GM21576 (cell line): ENCODE measurements around the gene AVP.
"Not testable (repeated sequence)": the region's sequence is repeated elsewhere in the genome, so short reads cannot be mapped to it uniquely, and the experiment has no call there.

ENCODE experiments used
- ATAC-seq: cut with Tn5 transposase; IDR thresholded peaks from one replicate; pipeline ENCODE4 v1.9.1; 2021; ENCODE audit warnings: mild to moderate bottlenecking, moderate library complexity; ENCODE audit not compliant: unreplicated experiment

The AVP gene

GRCh38 chr20:3084986-3085360 lies 449 bp upstream of the AVP start:
- ATAC-seq: no peak

- ATAC-seq: no peak
Measured at GRCh38 chr20:3082955-3083952, 1.3 kb downstream of the AVP start.

- ATAC-seq: no peak
Measured at GRCh38 chr20:3082306-3082951, 2.1 kb downstream of the AVP start.

DNA sequence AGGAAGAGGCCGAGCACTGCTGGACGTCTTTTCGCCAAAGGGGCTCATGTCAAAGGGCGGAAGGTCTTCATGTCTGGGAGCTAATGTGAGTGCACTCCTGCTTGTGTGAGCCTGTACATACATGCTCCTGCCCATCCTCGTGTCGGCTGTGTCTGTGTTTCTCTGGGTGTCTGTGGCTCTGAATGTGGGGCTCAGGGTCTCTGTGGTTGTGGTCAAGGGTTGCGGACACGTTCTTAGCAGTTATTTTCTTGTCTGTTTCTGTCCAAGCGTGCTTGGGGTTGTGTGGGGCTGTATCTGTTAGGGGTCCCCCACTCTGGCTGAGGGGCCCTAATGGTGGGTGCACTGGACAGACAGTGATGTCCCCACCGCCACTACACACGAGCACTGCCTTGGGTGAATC lies 2.9 kb downstream of the AVP start:
- no peak for ATAC-seq

- ATAC-seq: no peak
Measured at GRCh38 chr20:3080939-3081388, 3.6 kb downstream of the AVP start.

DNA sequence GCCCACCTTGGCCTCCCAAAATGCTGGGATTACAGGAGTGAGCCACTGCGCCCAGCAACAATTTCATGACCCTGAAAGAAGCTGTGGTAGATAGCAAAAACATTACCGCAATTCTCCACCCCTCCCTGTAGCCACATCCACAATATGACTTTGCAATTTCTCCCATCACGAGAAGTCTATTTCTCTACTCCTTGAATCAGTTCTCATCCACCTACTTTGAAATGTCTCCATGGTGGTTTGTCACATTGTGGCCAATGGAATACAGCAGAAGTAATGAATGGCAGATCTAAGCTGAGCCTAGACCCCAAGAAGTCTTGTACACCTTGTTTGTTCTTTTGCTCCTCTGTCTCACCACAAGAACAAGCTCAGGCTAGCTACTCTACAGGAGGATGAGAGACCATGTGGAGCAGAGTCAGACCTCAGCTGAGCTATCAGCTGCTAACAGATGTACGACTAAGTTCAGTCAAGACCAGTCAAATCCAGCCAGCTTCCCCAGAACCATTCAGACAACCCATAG lies 6.8 kb downstream of the AVP start:
- no peak for ATAC-seq

- ATAC-seq: not testable (repeated sequence)
Measured at GRCh38 chr20:3075315-3075714, 9.2 kb downstream of the AVP start.

DNA sequence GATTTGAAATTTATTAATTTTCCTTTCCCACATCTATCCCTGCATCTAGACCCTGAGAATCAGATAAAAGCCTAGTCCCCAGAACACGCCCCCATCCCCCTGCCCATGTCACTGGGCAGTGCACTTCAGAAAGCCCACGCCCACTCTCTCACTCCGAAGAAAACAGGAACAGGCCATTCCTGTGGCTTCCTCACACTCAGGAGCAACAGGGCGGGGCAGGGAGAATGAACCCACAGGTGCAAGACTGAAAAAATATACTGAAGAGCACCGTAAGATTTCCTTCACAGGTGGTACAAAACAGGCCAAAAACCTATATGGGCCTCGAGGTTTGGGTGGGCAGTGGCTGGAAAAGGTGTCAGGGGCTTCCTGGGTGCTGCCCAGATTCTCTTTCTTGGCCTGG lies 9.7 kb downstream of the AVP start:
- no peak for ATAC-seq

DNA sequence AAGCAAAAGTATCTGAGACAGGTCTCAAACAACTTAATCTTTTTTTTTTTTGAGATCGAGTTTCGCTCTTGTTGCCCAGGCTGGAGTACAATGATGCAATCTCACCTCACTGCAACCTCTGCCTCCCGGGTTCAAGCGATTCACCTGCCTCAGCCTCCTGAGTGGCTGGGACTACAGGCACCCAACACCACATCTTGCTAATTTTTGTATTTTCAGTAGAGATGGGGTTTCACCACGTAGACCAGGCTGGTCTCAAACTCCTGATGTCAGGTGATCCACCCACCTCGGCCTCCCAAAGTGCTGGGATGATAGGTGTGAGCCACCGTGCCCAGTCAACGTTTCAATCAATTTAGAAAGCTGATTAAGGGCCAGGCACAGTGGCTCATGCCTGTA lies 11.3 kb downstream of the AVP start:
- not testable (repeated sequence) for ATAC-seq

GRCh38 chr20:3072530-3073250 lies 11.8 kb downstream of the AVP start:
- ATAC-seq: no peak

DNA sequence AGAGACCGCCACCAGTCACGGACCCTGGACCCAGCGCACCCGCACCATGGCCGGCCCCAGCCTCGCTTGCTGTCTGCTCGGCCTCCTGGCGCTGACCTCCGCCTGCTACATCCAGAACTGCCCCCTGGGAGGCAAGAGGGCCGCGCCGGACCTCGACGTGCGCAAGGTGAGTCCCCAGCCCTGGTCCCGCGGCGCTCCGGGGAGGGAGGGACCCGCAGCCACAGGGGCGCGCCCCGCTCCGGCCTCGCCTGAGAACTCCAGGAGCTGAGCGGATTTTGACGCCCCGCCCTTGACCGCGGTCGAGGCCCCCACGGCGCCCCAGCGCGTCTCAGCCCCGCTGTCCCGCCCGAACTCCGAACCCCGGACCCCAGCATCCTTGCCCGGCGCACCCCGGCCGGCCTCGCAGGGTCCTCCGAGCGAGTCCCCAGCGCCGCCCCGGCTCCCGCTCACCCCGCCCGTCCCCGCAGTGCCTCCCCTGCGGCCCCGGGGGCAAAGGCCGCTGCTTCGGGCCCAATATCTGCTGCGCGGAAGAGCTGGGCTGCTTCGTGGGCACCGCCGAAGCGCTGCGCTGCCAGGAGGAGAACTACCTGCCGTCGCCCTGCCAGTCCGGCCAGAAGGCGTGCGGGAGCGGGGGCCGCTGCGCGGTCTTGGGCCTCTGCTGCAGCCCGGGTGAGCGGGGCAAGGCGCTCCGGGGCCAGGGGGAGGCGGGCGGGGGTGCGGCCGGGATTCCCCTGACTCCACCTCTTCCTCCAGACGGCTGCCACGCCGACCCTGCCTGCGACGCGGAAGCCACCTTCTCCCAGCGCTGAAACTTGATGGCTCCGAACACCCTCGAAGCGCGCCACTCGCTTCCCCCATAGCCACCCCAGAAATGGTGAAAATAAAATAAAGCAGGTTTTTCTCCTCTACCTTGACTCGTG lies 12.7 kb downstream of the AVP start, which contains the start of gene OXT:
Gene OXT (plus strand): TSS at position 11 of the 920 bp plus-strand sequence. CDS start 36 bp downstream, at position 47.
- no peak for ATAC-seq

GRCh38 chr20:3071266-3071609 lies 13.3 kb downstream of the AVP start:
- ATAC-seq: no peak

DNA sequence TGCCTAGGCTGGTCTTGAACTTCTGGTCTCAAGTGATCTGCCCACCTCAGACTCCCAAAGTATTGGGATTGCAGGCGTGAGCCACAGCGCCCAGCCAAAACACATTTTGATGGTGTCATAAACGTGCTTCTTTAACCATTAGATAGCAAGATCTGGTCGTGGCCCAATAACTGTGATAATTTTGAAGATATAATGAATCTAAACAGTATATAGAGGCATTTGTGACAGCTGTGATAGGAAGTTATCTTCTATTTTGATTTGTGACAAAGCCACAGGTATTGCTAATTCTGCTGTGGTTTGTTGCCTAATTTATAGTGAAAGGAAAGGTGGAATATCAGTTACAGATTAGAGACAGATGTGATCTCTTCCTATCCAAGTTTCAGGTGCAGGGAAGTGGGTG lies 13.8 kb downstream of the AVP start:
- ATAC-seq: no peak

GRCh38 chr20:3068986-3069900 lies 15.3 kb downstream of the AVP start:
- no peak for ATAC-seq

- ATAC-seq: no peak
Measured at GRCh38 chr20:3068075-3068474, 16.4 kb downstream of the AVP start.

- no peak for ATAC-seq
Measured at GRCh38 chr20:3067139-3068014, 17.1 kb downstream of the AVP start.

GRCh38 chr20:3064119-3064518 lies 20.4 kb downstream of the AVP start:
- not testable (repeated sequence) for ATAC-seq

DNA sequence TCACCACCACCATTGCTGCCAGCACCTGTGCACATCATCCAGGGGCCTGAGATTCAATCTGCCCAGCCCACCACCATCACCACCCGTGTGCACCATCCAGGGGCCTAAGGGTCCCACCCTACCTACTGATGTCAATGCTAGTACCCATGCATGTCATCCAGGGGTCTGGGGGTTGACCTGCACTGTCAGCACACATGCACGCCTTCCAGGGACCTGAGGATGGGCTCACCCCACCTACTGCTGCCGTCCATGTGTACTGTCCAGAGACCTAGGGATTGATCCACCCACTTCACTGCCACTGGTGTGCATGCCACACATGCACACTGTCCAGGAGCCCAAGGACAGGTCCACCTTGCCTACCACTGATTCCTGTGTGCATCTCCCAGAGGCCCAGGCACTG lies 25.0 kb downstream of the AVP start:
- no peak for ATAC-seq
